NCI-H748 treated with DMSO at 0.1 percent for 48 hours (cell line): ENCODE measurements around the gene CDK14.

ENCODE experiments used
- DNase-seq: peaks from one replicate; lab custom pipeline; 2025; lab: John Stamatoyannopoulos, UW

The CDK14 gene

DNA sequence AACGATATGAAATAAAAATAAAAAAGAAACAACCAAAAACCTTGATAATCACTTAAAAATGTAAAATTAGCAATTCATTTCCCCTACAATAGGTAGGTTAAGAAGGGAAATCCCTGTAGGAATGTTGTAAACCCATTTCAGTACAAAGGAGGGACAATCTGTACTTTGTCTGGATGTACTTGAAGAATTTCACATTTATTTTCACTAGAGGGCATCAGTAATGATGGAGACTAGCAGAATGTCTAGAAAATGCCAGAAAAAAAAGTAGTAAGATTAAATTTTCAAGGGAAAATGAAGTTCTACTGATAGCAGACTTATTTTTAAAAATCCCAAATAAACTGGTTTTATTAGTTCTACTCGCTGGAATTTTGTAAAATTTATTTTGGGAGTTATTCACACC lies 459.1 kb downstream of the CDK14 start:
- DNase-seq = no peak

DNA sequence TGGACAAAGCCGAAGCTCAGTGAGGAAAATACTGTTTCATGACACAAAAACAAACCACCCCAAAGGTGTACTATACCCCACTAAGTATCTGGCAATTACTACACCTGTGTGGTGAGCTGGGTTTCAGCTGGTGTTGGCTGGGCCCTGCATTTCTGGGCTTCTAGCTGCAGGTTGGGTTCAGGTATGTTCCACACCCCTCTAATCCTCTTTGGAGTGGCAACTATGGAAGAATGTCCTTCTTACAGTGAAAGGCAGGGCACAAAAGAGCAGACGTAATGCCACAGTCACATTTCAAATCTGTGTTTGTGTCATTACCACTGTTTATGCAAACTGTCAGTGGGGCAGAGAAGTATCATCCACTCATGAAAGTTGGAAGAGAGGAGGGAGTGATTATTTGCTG lies 466.6 kb downstream of the CDK14 start:
- DNase-seq = no peak

DNA sequence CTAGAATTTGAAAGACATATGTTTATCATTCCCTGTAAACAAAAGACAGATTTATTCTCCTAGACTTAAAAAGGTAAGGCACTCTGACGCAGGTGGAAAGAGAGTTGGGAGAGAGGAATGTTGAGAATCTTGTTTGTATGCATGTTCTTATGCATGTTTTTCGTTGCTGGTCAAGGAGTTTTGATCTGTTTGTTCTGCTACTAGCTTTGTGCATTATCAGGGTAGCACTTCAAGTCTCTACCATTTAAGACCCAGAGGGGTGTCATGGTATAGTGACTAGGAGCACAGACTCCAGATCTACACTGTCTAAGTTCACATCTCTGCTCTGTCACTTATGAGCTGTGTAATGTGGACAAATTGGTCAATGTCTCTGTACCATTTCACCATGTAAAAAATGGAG lies 467.9 kb downstream of the CDK14 start:
- DNase-seq = no peak

DNA sequence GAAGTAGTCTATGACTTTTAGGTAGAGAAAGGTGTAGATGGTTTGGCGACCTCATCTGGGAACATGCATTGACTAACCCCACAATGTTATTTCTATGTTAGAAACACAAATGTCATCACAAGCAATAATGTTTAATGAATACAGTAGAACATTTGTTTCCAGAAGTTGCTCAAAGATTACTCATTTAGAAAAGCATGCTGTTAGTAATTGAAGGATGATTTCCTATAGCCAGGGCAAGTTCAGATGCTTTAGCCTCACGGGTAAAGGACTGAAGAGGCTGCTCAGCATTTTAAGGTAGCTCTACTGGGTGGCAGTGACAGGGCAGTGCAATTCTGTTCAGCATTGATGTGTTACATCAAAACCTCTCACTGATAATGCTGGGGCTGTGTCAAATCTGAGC lies 468.8 kb downstream of the CDK14 start:
- no peak for DNase-seq

DNA sequence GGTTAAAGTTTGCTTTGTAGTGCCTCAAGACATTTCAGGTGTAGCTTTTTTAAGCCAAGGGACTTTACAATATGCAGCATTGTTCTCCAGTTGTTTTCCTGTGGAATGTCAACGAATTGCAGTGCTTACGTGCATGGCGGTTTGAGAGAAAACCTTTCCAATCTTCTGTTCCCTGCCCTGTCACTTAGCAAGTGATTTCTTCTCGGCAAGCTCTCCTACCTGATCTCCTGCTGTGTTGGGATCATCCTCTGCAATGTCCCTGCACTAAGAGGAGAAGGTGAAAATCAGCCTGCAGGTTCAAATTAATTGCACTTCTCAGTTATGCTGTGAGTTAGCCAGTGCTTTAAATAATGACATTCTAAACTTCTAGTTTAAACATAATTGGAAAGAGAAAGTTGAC lies 470.5 kb downstream of the CDK14 start:
- DNase-seq = no peak

DNA sequence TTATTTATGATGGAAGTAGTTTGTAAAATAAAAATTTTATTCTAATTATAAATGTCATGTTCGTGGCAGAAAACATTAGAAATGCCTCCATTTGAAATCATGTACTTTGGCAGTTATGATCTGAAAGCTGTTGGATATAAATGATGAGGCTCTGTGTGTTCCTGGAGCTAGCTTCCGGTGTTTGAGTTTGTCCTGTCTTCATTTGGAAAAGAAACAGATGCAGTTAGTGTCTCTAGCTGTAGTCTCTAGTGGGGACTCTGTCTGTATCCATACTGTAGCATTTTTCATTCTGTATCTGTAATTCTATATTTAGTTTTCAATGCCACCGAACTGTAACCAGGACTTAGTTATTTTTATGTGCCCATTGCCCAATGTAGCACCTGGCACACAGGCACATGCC lies 471.1 kb downstream of the CDK14 start:
- no peak for DNase-seq

DNA sequence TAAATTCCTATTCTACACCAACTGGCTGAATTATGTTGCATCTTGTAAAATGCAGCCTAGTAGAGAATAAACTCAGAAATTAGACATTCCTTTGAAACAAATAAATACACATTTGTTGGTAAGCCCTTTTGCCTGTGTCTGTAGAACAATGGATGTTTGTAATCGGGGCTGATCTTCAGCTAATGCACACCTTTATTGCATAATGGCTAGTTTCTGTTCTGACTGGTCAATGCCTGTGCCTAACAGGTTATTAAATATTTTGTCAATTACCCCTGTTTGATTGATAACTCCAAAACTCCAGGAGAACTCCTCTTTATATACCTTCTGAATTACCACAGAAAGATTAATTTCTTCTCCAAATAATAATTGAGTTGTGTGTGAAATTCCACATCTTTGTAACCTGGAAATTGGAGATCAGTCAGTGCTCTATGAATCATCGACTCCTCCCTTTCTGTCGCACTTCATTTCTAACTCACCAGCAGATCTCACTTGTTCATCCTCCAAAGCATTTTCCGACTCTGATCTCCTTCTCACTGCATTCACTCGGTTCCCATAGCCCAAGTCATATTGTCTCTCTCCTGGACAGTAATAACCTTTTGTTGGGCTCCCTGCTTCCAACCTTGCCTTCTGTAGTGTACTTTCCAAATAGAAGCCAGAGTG lies 472.1 kb downstream of the CDK14 start:
- no peak for DNase-seq

DNA sequence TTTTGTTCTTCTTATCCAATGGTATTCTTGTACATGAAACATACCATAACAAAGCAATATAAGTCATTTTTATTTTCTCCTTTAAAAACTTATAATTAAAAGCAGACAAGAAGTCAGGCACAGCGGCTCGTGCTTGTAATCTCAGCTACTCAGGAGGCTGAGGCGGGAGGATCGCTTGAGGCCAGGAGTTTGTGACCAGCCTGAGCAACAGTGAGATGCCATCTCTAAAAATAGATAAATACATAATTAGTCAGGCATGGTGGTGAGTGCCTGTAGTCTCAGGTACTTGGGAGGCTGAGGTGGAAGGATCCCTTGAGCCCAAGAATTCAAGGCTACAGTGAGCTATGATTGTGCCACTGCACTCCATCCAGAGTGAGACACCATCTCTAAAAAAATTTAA lies 473.0 kb downstream of the CDK14 start:
- no peak for DNase-seq

DNA sequence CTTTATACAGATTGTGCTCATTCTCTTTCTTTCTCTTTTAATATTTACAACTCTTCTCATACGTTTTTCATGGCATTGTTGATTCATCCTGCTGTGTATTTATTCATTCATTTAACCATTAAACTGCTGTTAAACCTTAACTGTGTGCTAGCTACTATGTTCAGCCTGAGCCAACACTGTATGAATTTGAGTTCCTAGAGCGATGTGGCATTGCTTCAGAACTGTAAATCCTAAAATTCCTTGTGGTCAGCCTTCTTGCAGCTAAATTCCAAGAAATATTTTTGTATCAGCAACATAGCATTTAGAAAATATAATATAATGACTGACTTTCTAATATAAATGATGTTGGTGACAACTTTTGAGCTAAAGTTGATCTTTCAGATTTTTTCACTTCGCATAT lies 483.4 kb downstream of the CDK14 start:
- no peak for DNase-seq

DNA sequence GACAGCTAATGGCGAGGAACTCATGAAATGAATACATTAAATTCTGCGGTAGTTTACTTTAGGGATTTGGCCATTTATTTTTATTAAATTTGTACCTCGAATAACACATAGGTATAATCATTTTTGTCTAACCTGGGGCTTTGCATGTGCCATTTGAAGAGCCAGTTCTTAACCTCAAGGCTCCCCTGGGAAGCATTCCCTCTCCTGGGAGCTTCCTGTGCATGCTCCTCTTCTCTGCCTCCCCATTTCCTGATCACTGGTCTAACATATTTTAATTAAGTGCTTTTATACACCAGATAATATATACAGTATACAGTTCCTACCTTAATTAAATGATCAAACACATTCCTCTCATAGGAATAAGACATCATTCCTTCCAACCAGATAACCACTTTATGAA lies 484.2 kb downstream of the CDK14 start:
- no peak for DNase-seq

DNA sequence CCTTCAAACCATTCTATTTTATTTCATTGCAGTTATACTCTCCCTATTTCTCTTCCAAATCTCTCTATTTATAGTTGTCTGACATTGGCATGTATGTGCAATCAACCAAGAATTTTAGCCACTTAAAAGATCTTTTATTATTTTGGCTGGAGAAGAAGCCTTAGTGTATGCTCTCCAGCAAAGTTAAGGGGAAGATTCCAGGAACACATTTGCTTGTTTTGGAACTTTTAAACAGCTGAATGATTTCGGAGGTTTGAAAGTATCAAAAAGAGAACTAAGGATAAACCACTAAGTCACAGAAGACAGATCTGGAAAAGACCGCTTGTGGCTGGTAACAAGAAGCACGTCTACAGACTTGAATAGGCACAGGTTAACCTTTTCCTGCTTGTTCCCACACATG lies 485.9 kb downstream of the CDK14 start:
- DNase-seq = no peak

DNA sequence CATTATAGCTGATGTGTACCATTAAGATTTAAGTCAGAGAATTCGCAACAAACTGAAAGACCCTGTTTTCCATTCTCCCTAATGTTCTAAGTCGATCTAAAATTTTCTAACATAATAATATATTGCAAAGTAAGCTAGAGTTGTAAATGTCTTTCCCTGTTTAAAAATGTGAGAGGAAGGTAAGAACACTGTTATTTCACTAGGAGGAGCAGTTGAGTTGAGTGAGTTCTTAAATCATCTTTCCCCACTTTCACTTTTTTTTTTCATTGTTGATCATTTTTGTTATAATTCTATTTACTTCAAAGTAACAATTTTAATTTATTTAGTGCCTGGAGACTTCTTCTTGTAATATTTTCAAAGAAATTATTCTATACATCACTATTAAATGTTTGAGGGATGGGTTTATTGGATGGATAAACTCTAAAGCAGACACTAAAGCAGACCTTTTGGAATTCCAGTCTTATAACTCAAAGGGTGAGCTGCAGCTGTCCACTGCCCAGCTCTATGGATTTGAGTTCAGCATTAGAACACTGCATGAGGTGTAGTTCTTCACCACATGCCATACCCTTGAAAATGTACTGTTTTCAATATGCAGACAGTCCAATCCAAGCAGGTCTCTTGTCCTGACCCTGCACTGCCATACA lies 486.9 kb downstream of the CDK14 start:
- peak; percentile 25 for DNase-seq

DNA sequence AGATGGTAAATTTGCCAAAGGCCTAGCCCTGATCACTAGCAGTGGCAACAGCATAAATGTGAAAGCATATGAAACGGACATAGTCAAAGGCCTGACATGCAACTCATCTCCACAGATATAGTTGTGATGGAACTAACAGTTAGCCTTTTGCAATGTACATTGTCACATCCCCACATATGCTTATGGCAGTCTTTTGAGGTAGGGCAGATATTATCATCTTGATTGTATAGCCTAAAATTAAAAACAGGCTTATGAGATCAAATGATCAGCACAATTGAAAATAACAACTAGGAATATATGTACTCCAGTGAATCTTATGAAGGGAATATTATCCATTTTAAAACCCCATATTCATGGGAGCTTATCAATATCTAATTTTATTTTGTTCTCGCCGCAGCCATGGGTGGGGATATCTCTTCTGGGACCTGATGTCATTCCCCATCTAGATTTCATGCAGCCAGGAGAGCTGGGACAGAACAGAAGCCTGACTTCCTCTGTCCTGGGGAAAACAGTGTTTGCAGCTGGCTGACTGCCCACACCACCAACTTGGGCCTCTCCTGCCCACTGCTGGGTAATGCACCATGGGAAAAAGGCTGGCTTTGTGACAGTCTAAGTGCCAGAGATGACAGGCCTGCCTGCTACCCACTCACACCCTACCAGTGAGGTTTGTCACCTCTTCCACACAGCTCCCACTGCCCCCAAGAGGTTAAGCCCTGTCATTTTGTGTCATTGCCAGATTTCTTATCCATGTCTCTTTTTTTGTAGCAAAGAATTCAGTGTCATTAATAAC lies 487.9 kb downstream of the CDK14 start:
- no peak for DNase-seq

DNA sequence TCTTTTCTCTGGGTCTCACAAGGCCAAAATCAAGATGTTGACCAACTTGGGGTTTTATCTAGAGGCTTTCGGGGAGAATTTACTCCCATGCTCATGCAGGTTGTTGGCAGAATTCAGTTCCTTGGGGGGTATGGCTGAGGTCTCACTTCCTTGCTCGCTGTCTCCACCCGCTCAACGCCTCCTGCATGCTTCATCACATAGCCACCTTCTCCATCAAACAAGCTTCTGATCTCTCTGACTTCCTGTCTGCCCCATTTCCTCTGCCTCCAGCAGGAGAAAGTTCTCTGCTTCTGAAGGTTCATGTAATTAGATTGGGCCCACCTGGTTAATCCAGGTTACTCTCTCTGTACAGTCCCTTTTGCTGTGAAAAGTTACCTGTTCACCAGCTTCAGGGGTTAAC lies 489.1 kb downstream of the CDK14 start:
- DNase-seq = no peak

DNA sequence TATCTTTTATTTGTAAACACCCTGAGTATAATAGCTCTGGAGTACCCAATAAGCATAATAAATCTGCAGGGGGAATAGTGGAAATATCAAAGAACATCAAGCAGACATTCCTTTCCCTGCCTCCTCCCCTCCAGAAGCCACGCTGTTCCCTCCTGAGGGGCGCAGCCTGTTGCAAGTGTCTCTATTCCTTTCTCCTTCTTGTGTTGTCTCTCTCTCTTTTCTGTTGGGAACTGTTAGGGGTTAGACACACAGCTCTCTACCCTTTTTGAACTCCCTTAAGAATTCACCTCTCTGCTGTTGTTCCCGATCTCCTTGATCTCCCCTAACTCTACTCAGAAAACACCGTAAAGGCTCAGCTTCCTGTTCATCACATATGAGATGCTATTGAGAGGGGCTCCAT lies 490.1 kb downstream of the CDK14 start:
- DNase-seq = no peak

DNA sequence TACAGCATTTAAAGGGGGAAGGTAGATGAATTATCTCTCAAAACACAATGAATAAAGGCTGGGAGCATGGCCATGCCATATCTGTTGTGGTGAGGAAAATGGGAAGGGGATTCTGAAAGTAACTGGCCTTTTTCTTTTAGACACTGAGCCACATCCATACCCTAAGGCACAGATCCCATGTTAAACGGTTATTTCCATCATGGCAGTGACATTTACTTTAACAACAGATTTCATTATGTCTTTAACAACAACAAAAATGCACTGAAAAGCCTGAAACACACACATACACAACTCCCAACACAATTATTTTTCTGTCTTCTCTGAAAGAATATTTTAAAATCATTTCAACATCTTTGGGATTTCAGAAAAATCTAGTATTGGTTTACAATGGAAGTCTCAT lies 492.0 kb downstream of the CDK14 start:
- DNase-seq = no peak

DNA sequence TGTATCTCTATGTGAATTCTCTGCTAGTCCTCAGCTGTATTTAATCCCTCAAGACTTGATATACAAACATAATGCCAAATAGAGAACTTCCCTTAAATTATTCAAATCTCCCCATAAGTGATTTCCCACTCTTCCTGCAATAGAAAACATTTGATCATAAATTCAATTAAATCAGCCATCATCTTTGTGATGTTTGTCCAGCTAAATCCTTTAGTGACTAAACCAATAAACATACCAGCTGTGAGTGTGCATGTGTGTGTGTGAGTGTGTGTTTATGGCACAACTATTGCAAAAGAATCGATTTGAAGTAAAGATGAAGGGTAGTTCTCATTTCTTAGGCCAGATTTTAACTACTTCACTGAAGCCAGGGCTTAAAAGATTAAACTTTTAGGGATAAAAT lies 492.6 kb downstream of the CDK14 start:
- DNase-seq = no peak

DNA sequence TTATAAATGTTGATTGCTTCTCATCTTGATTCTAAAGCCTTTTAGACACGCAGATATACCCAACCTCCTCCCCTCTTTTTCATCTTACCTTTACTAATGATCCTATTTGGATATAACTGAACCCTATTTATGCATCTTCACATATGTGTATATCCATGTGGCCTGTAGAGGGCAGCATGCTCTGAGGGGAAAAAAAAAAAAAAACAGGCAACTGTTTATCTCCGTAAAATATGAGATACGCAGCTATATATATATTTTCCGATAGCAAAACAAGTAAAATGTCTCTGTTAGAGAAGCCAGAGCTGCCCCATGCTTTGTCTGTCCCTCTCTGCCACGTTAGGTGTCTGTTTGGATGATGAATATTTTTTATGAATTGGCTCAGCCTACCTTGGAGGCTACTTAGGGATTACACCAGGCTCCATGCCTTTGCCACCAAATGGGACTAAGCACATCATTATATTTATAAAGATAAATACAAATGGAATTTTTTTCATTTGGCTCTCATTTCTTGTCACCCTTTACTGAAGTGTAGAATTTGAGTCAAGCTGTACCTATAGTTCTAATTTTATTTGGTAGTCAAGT lies 493.4 kb downstream of the CDK14 start:
- peak; percentile 51 for DNase-seq

DNA sequence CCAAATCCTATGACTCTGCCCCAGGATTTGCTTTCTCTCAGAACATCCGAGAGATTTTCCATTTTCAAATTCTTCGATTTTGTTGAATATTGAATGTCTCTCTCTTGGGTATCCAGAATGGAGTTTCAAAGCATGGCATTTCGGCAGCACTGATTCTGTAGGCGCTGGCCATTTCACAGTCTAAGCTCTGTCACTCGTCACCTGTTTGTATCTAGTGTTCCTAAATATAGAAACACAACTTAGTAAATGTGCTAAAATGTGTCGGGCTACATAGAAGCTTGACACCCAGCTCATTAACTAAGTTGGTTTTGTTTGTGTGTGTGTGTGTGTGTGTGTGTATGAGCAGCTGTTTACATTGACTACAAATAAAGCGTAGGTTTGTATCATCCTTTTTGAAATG lies 494.6 kb downstream of the CDK14 start:
- DNase-seq = no peak

DNA sequence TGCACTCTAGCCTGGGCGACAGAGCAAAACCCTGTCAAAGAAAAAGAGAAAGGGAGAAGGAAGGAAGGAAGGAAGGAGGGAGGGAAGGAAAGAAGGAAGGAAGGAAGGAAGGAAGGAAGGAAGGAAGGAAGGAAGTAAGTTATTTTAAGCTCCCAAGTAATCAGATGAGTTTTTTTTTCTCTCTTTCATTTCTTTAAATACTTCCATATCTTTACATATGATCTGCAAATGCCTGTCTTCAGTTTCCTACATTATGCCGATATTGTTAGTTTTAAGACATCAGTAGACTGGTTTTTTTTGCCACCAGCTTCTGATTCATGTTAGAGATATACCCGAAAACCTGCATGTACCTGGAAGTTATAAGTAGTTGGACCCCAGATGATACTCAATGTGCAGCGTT lies 495.5 kb downstream of the CDK14 start:
- no peak for DNase-seq

DNA sequence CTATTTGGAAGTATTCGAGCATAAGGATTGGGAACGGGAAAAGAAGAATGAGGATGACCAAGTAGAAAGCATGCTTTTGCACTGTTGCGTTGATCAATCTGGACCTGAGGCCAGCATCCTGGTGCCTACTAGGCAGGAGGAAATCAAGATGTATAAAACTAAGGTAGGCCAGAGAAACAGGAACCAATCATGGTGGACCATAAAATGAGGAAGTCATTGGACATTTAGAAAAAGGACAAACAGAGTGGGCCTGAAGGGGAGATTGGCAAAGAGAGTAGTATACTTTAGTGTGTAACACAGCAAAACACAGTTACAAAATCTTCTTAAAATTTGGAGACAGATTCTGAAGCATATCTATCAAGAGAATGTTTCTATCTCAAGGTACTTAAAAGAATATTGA lies 497.1 kb downstream of the CDK14 start:
- DNase-seq = no peak

DNA sequence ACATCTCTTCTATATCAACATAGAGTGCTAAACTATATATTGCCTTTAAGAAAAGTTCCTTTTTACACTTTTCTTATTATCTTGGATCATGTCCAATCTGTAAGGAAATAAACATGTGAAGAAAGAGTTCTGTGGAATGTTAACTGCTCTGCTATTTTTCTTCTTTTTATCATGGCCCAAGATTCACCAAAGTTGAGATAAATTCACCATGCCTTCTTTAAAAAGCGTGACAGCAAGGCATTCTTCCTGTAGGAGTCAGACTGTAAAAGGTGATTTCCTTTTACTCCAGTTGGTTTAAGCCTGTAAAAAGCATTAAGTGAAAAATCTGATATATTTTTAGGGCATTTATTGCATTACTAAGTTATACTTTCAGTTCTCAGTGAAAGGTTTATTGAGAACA lies 502.4 kb downstream of the CDK14 start:
- no peak for DNase-seq

DNA sequence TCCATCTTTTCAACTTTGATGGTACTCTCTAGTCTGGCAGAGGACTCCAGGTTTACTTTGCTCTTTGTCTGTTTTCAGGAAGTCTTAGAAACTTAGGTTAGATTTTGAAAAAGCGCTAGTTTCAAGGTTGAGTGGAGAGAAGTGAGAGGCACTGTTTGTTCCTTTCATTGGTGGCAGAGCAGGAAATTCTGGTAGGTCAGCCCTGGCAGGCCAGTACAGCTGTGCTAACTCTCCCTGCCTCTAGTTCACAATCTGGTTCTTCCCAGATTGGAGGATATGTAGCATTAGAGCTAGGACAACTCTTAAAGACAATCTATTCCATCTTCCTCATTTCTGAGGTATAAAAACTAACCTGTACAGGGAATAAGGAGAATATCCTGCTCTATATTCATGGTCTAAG lies 507.2 kb downstream of the CDK14 start:
- DNase-seq = no peak
